GM21786 (cell line): Measurements from ENCODE around the gene OR7C1.
"Not testable (repeated sequence)": the region's sequence is repeated elsewhere in the genome, so short reads cannot be mapped to it uniquely, and the experiment has no call there.

Experiments
- ATAC-seq: cut with Tn5 transposase; IDR thresholded peaks from one replicate; pipeline ENCODE4 v1.9.1; 2021; ENCODE audit not compliant: unreplicated experiment

Gene OR7C1

GRCh38 chr19:14785102-14785793, 49.7 kb downstream of the OR7C1 start:
- ATAC-seq = not testable (repeated sequence)

GRCh38 chr19:14784730-14785101, 50.3 kb downstream of the OR7C1 start:
- not testable (repeated sequence) for ATAC-seq

- not testable (repeated sequence) for ATAC-seq
These were observed 51.5 kb downstream of the OR7C1 start for GRCh38 chr19:14783410-14783998.

- no peak for ATAC-seq
These were observed 52.2 kb downstream of the OR7C1 start for GRCh38 chr19:14782626-14783409.

GRCh38 chr19:14781713-14782536, 53.1 kb downstream of the OR7C1 start:
- not testable (repeated sequence) for ATAC-seq

- ATAC-seq = not testable (repeated sequence)
These were observed 54.3 kb downstream of the OR7C1 start for GRCh38 chr19:14780622-14781225.

- no peak for ATAC-seq
These were observed 55.8 kb downstream of the OR7C1 start for GRCh38 chr19:14779151-14779550.

- ATAC-seq = not testable (repeated sequence)
These were observed 56.7 kb downstream of the OR7C1 start, which contains the start of gene ADGRE2 for GRCh38 chr19:14778110-14778845. Gene ADGRE2, minus strand, starts transcription at chr19:14778560. Its CDS starts 1,804 bp downstream, at chr19:14776756.

- ATAC-seq = not testable (repeated sequence)
These were observed 57.3 kb downstream of the OR7C1 start for GRCh38 chr19:14777645-14778044.

- no peak for ATAC-seq
These were observed 59.0 kb downstream of the OR7C1 start for GRCh38 chr19:14775869-14776586.

- ATAC-seq = not testable (repeated sequence)
These were observed 59.7 kb downstream of the OR7C1 start for GRCh38 chr19:14775326-14775725.

- ATAC-seq = no peak
These were observed 60.6 kb downstream of the OR7C1 start for GRCh38 chr19:14774373-14774772.

- not testable (repeated sequence) for ATAC-seq
These were observed 61.3 kb downstream of the OR7C1 start for GRCh38 chr19:14773722-14774121.

- ATAC-seq = no peak
These were observed 62.0 kb downstream of the OR7C1 start for GRCh38 chr19:14772995-14773394.

- no peak for ATAC-seq
These were observed 62.5 kb downstream of the OR7C1 start for GRCh38 chr19:14772467-14772866.

GRCh38 chr19:14770944-14771839, 63.8 kb downstream of the OR7C1 start:
- ATAC-seq = no peak

- ATAC-seq = no peak
These were observed 64.8 kb downstream of the OR7C1 start for GRCh38 chr19:14770136-14770535.

- ATAC-seq = no peak
These were observed 65.8 kb downstream of the OR7C1 start for GRCh38 chr19:14769201-14769600.
